GM19397 (cell line): Measurements from ENCODE around the gene MMP21.

ENCODE experiments used
- ATAC-seq: cut with Tn5 transposase; IDR thresholded peaks from one replicate; pipeline ENCODE4 v1.9.1; 2021; ENCODE audit warnings: mild to moderate bottlenecking, moderate library complexity; ENCODE audit not compliant: unreplicated experiment

The MMP21 gene

GRCh38 chr10:125766511-125766910, 9.1 kb downstream of the MMP21 start:
- ATAC-seq, result no peak

DNA sequence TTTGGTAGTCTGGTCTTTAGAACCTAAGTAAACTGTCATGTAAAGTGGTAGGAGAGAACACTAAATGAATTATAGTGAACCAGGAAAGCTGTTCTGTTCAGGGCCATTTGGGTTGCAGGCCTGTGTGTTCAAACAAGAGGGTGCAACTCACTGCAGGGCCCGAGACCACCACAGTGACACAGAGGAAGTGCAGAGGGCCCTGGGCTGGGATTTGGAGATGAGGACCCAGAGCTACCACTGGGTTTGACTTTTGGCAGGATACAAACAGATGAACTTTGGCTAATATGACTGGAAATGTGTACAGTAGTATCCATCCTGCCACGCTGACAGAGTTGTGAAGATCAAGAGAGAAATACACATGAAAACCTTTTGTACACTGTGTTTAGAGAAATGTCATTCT, 9.8 kb downstream of the MMP21 start:
- no peak for ATAC-seq

- no peak for ATAC-seq
These were observed 12.7 kb downstream of the MMP21 start for GRCh38 chr10:125762692-125763648.

DNA sequence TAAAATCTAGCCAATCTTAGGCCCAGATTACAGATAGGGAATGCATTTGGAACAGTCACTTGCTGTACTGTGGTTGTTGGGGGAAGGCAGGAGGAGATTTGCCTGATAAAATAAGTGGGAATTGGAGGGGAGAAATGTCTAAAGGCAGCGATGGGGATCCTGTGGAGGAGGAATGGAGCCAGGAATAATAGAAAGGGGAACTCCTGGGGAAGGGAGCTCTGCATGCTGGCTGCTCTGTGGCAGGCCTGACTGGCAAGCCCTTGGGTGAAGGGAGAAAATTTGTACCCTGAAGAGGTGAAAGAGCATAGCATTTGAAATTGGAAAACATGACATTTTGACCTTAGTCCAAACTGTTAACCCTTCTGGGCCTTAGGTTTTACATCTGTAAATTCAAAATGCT, 13.7 kb downstream of the MMP21 start:
- ATAC-seq, result no peak

GRCh38 chr10:125757742-125758141, 17.9 kb downstream of the MMP21 start:
- ATAC-seq, result no peak

DNA sequence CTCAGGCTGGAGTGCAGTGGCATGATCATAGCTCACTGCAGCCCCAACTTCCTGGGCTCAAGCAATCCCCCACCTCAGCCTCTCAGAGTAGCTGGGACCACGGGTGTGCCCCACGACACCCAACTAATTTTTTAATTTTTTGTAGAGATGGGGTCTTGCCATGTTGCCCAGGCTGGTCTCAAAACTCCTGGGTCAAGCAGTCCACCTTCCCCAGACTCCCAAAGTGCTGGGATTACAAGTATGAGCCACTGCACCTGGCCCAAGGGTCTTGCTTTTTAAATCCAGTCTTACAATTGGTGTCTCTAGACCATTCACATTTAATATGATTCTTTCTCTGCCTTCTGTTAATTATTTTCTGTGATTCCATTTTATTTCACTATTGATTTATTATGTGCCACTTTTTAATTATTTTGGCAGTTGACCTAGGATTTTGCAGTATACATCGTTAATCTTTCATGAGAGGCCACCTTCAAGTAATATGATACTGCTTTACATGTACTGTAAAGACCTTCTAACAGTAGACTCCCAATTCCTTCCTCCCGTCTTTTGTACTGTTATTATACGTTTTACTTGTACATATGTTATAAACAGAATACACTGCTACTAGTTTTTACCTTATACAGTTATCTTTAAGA, 18.7 kb downstream of the MMP21 start:
- no peak for ATAC-seq

DNA sequence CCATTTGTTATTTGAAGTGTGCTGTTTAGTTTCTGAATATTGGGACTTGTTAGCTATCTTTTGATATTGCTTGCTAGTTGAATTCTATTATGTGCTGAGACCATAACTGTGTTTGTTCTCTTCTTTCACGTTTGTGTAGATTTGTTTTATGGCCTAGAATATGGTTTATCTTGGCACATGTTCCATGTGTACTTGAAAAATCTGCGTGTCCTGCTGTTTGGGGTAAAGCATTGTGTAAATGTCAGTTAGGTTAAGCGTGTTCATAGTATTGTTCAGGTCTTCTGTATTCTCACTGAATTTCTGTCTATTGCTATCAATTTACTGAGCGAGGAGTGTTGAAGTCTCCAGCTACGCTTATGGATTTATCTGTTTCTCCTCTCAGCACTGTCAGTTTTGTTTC, 19.4 kb downstream of the MMP21 start:
- no peak for ATAC-seq

DNA sequence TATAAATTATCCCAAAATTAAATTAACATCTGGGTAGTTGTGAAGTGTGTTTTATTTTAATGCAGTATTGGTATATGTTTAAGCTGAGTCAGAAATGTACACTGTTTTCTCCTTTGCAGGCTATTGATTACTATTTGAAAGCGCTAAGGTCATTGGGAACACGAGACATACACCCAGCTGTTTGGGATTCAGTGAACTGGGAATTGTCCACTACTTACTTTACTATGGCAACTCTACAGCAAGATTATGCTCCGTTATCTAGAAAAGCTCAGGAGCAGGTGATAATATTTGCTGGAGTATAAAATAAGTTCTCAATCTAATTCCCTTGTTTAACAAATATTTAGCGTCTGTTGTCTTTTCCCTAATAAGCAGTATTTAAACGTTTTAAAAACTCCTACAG, 28.2 kb downstream of the MMP21 start:
- no peak for ATAC-seq

- ATAC-seq, result no peak
These were observed 30.7 kb downstream of the MMP21 start for GRCh38 chr10:125744909-125745308.

DNA sequence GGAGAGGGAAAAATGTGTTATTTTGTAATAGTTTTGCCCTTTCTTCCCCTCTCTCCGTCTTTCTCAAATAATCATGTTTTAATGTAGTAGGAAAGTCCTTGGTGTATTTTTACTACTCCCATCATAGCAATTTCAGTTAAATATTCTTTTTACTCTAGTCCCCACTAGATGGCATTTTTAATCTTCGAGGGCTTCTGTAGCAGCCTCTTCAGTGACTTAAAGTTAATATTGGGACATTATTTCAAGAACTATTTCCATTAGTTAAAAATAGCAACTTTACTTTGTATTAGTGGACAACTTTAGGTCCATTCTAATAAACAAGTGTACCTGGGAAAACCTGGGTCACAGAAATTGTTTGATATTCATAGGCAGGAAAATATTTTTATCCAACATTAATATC, 33.2 kb downstream of the MMP21 start:
- ATAC-seq, result no peak

- ATAC-seq, result no peak
These were observed 35.5 kb downstream of the MMP21 start for GRCh38 chr10:125739994-125740679.

- ATAC-seq, result no peak
These were observed 37.4 kb downstream of the MMP21 start for GRCh38 chr10:125738206-125738605.

- no peak for ATAC-seq
These were observed 40.8 kb downstream of the MMP21 start for GRCh38 chr10:125734823-125735222.

- no peak for ATAC-seq
These were observed 41.5 kb downstream of the MMP21 start for GRCh38 chr10:125734148-125734547.

DNA sequence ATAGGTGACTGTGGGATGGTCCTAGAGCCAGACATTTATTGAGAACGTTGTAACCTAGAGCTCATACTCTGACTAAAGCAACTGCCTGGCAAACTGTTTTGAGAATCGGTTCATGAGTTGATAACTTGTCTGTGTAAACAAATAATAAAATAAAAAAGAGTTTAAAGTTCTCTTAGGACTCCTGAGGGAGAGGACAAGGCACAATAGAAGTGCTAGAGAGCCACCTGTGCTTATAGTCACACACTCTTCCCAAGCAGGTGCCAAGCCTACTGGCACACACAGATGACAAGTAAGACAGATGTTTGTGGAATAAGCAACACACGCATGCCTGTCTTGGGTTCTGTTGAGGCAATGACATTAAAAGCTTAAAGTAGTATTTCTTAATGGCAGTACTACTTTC, 48.2 kb downstream of the MMP21 start:
- ATAC-seq, result no peak

GRCh38 chr10:125726914-125727313, 48.7 kb downstream of the MMP21 start:
- no peak for ATAC-seq

- ATAC-seq, result no peak
These were observed 52.8 kb downstream of the MMP21 start for GRCh38 chr10:125722811-125723210.

- peak; percentile 47 for ATAC-seq
These were observed 54.6 kb downstream of the MMP21 start for GRCh38 chr10:125721035-125721434.

DNA sequence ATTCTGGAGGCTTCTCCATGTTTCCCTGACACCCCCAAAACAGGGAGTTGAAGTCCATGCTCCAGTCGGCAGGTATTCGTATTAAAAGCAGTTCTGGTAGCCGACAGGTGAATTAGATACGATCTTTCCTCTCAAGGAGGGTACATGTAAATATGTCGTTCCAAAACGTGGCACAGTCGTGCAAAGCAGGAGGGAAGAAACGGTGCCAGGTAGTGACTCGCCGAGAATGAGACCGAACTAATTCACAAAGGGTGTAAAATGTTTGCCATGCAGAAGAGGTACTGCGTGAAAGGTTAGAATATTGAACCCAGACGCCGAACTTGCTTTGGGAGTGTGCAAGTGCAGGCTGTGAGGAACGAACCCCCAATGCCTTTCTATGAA, 55.6 kb downstream of the MMP21 start:
- ATAC-seq, result no peak

GRCh38 chr10:125719173-125720001, 56.2 kb downstream of the MMP21 start, which contains the start of gene EDRF1:
Gene EDRF1 (plus strand): TSS chr10:125719709. CDS start chr10:125719808, 99 bp downstream.
- peak; percentile 87 for ATAC-seq
